HG03457 (cell line): Measurements from ENCODE around the gene C3orf62.

Source experiments
- ATAC-seq: cut with Tn5 transposase; IDR thresholded peaks from one replicate; pipeline ENCODE4 v1.9.1; 2021; ENCODE audit warnings: moderate number of reproducible peaks; ENCODE audit not compliant: unreplicated experiment

The C3orf62 gene

DNA sequence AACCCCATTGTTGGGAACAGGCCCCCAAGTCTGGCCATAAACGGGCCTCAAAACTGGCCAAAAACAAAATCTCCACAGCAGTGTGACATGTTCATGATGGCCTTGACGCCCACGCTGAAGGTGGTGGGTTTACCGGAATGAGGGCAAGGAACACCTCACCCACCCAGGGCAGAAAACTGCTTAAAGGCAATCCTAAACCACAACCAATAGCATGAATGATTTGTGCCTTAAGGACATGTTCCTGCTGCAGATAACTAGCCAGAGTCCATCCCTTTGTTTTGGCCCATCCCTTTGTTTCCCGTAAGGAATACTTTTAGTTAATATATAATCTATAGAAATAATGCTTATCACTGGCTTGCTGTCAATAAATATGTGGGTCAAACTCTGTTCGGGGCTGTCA lies 57.9 kb downstream of the C3orf62 start:
- ATAC-seq = no peak
